Measurements from ENCODE around the gene TTN. TPM values are rescaled to one million over a fixed set of nuclear protein-coding genes. Genes with fewer than 3 reads are reported as not detected.

Gene TTN
- total RNA-seq (10 to 100 TPM; 30.8 to 49.1 TPM), polyA plus RNA-seq (ENCODE audit: insufficient read depth, low read depth, low replicate concordance) (2.6 TPM)
- long read RNA-seq, donor 1, partial matches to known transcripts, result 0 of 5 reads
- long read RNA-seq, donor 1, other reads (novel, unspliced or antisense), result 5 of 5 reads
- long read RNA-seq, donor 2, result 0 reads

- no peaks in the 10 kb centered on the region for H3K27me3 ChIP-seq
- no peaks in the 10 kb centered on the region for H3K36me3 ChIP-seq (ENCODE audit: low read depth, missing control alignments)
- DNase-seq, result no peak
- no peaks in the 10 kb centered on the region for H3K4me1 ChIP-seq
- WGBS, 2 donors, result 82 to 86% methylated on average over 10 of the region's 10 CpGs
- TF ChIP-seq POLR2A (IDR thresholded peaks at IDR 0.05), result no peak
- no peak within 1 kb of the TSS for H3K4me3 ChIP-seq
- H3K9me3 ChIP-seq, result no peaks in the 10 kb centered on the region
- intact Hi-C loops (cut with DNase I; ENCODE audit: low total_unique reads), result no loop called here
- no peak within 1 kb of the TSS for H3K27ac ChIP-seq
Measured at GRCh38 chr2:178807227-178808008, at the start of gene TTN. TSS of gene TTN (minus strand) at chr2:178807423. CDS start at chr2:178804642, 2,781 bp downstream.

- H3K27ac ChIP-seq, result no peak overlapping the region
- H3K27me3 ChIP-seq, result no peaks in the 10 kb centered on the region
- H3K36me3 ChIP-seq (ENCODE audit: low read depth, missing control alignments), result no peaks in the 10 kb centered on the region
- H3K4me1 ChIP-seq, result no peaks in the 10 kb centered on the region
- intact Hi-C loops (cut with DNase I; ENCODE audit: low total_unique reads), result no loop called here
- no peak for DNase-seq
- TF ChIP-seq CTCF (IDR thresholded peaks at IDR 0.05), result no peak
- TF ChIP-seq POLR2A (IDR thresholded peaks at IDR 0.05), result no peak
- no peaks in the 10 kb centered on the region for H3K9me3 ChIP-seq
- H3K4me3 ChIP-seq, result no peak overlapping the region
Measured at GRCh38 chr2:178855151-178855550, 47.9 kb upstream of the TTN start.

- intact Hi-C loops (cut with DNase I; ENCODE audit: low total_unique reads), result no loop called here
- no peak for TF ChIP-seq POLR2A (IDR thresholded peaks at IDR 0.05)
- TF ChIP-seq CTCF (IDR thresholded peaks at IDR 0.05), result no peak
- H3K27me3 ChIP-seq, result no peaks in the 10 kb centered on the region
- no peaks in the 10 kb centered on the region for H3K9me3 ChIP-seq
- DNase-seq, result no peak
- H3K27ac ChIP-seq, result no peak overlapping the region
- WGBS, 2 donors, result 95 to 97% methylated on average over 5 of the region's 5 CpGs
- H3K4me3 ChIP-seq, result no peak overlapping the region
- H3K4me1 ChIP-seq, result no peaks in the 10 kb centered on the region
- no peaks in the 10 kb centered on the region for H3K36me3 ChIP-seq (ENCODE audit: low read depth, missing control alignments)
Measured at GRCh38 chr2:178848335-178848734, 41.1 kb upstream of the TTN start.

DNA sequence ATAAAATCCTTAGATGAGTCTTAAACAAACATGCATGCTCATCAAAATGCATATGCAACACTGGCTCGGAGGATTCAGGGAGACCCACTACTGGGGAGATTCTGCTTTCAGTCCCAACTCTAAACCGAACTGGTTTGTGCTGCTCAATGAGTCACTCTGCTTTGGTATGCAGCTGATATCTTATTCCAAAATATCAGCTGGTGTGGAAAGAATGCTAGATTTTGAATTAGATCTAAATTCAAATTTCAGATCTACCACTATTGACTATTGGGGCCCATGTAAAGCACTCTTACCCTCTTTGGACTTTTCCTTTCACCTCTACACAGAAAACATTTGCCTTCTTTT lies 39.2 kb upstream of the TTN start:
- Histone ChIP-seq H3K36me3 (ENCODE audit: low read depth, missing control alignments) (no peaks in the 10 kb centered on the region), H3K4me3 (no peak overlapping the region), H3K27ac (no peak overlapping the region), H3K4me1 (no peaks in the 10 kb centered on the region), H3K9me3 (no peaks in the 10 kb centered on the region), H3K27me3 (no peaks in the 10 kb centered on the region)
- WGBS, 2 donors, result 76 to 88% methylated on average over 2 of the region's 2 CpGs
- TF ChIP-seq CTCF (IDR thresholded peaks at IDR 0.05), result no peak
- TF ChIP-seq POLR2A (IDR thresholded peaks at IDR 0.05), result no peak
- intact Hi-C loops (cut with DNase I; ENCODE audit: low total_unique reads), result no loop called here
- no peak for DNase-seq

- TF ChIP-seq CTCF (IDR thresholded peaks at IDR 0.05) (no peak), POLR2A (IDR thresholded peaks at IDR 0.05) (no peak)
- intact Hi-C loops (cut with DNase I; ENCODE audit: low total_unique reads), result no loop called here
- Histone ChIP-seq H3K36me3 (ENCODE audit: low read depth, missing control alignments) (no peaks in the 10 kb centered on the region), H3K4me3 (no peak overlapping the region), H3K27ac (no peak overlapping the region), H3K27me3 (no peaks in the 10 kb centered on the region), H3K4me1 (no peaks in the 10 kb centered on the region), H3K9me3 (no peaks in the 10 kb centered on the region)
- 61 to 64% methylated on average over 2 of the region's 2 CpGs for WGBS, 2 donors
- no peak for DNase-seq
Measured at GRCh38 chr2:178845566-178846457, 38.6 kb upstream of the TTN start.

Data from testis (tissue), 5 donors.